PC-9 (cell line): ENCODE results near the gene ADGRD2.

Experiments used
- CTCF ChIP-seq: fragments of 200-600 bp; sonication (generic); conservative IDR thresholded peaks from 2 replicates; pipeline ENCODE4 v1.6.1; 2017; ENCODE audit warnings: mixed run types, antibody characterized with exemption, mild to moderate bottlenecking, moderate library complexity
- EZH2 ChIP-seq: fragments of 200-600 bp; sonication (generic); IDR thresholded peaks from 2 replicates; pipeline ENCODE4 v1.8.0; 2017; ENCODE audit warnings: antibody characterized with exemption, low read depth

GRCh38 chr9:124475868-124476690, 25.8 kb downstream of the ADGRD2 start:
- TF ChIP-seq CTCF (no peak), EZH2 (no peak)
